ENCODE results near the gene CACNB2. TPM values are rescaled to one million over a fixed set of nuclear protein-coding genes. Genes with fewer than 3 reads are reported as not detected.

The CACNB2 gene
- total RNA-seq: 10 to 100 TPM in 1 of 2 donors, 1 to 10 TPM in 1; 4.5 to 56.7 TPM

DNA sequence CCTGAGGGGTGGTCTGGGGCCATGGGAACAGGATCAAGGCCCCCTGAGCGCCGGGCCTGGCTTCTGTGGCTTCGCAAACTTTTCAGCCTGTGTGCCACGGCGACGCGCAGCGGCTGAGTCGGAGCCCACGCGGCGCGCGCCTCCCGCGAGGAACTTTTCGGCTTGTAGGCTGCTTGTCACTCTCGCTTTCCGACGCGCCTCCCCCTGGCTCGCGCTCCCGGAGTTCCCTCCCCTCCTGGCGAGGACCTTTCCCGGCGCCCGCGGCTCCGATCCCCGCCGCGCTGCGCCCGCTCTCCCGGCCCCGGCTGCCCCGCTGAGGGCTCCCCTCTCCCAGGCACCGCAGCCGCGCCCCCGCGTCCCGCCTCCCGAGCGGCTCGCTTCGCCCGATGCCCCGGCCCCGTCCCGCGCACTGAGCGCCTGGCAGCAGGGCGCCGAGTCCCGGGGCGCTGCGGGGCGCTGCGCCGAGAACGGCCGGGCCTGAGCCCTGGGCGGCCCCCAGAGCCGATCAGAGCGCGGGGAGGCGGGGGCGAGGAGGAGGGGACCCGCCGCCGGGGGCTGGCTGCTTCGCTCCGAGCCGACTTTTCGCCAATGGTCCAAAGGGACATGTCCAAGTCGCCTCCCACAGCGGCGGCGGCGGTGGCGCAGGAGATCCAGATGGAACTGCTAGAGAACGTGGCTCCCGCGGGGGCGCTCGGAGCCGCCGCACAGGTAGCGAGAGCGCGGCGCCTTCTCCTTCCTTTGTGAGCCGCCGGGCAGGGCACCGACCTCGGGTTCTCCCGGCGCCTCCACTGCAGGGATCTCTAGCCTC is at the start of gene CACNB2:
CACNB2 (plus strand) TSS at position 276 of the 808 bp plus-strand sequence.
- ATAC-seq (ENCODE audit: insufficient number of reproducible peaks, low FRiP score, low read depth): peak; percentile 37
- peak within 1 kb of the TSS; percentile 83 for H3K27ac ChIP-seq
- H3K36me3 ChIP-seq: no peaks in the 10 kb centered on the region
- H3K9me3 ChIP-seq: no peaks in the 10 kb centered on the region
- no peak for DNase-seq (ENCODE audit: low spot score)
- no peak for TF ChIP-seq CTCF (IDR thresholded peaks at IDR 0.05)
- peak within 1 kb of the TSS; percentile 85 for H3K4me3 ChIP-seq
- no peaks in the 10 kb centered on the region for H3K27me3 ChIP-seq (replicated peaks; ENCODE audit: insufficient read depth)
- H3K4me1 ChIP-seq (ENCODE audit: control insufficient read depth in 1 of 2, low read depth in 2 of 2): peaks cover 5 to 20% of the 10 kb centered on the region in 2 donors

DNA sequence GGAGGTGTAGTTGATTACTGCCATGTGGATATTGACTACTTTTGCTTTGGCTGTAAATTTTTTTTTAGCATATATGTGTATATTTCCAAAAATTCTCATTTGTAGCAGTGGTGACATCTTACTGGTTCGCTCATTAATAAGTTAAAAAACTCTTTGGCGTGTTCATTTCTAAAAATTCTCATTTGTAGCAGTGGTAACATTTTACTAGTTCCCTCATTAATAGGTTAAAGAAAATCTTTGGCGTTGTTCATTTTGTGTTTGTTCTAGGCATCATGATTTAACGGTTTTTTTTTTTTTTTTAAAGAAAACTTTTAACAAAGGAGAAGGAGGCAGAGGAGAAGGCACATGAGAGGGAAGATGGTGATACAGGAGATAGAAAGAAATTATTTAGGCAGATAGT is 45.9 kb upstream of the CACNB2 start:
- DNase-seq (ENCODE audit: low spot score) (no peak), ATAC-seq (ENCODE audit: insufficient number of reproducible peaks, low FRiP score, low read depth) (no peak)
- no peaks in the 10 kb centered on the region for H3K36me3 ChIP-seq
- no peaks in the 10 kb centered on the region for H3K4me1 ChIP-seq (ENCODE audit: control insufficient read depth in 1 of 2, low read depth in 2 of 2)
- H3K27ac ChIP-seq: no peak overlapping the region
- no peak for TF ChIP-seq CTCF (IDR thresholded peaks at IDR 0.05)
- H3K9me3 ChIP-seq: no peaks in the 10 kb centered on the region
- no peaks in the 10 kb centered on the region for H3K27me3 ChIP-seq (replicated peaks; ENCODE audit: insufficient read depth)
- H3K4me3 ChIP-seq: no peak overlapping the region

DNA sequence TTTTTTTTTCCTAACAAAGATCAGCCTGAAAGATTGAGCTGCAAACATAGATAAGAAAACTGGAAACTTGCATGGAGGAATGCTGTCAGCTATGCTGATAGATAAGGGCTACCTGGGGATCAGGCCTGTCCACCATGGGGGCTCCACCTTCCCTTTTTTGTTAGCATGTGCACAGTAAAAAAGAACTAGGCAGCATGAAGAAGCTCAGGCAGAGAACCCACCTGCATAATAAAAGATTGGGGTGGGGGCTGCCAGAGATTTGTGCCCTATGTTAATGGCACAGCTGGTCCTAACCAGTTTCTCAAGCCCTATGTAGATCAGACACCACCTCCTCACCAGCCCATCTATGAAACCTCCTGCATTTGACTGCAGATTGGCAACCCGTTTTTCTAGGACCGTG is 45.4 kb upstream of the CACNB2 start:
- Histone ChIP-seq H3K36me3 (no peaks in the 10 kb centered on the region), H3K9me3 (no peaks in the 10 kb centered on the region), H3K4me1 (ENCODE audit: control insufficient read depth in 1 of 2, low read depth in 2 of 2) (no peaks in the 10 kb centered on the region), H3K27me3 (replicated peaks; ENCODE audit: insufficient read depth) (no peaks in the 10 kb centered on the region), H3K27ac (no peak overlapping the region), H3K4me3 (no peak overlapping the region)
- DNase-seq (ENCODE audit: low spot score) (no peak), ATAC-seq (ENCODE audit: insufficient number of reproducible peaks, low FRiP score, low read depth) (no peak)
- no peak for TF ChIP-seq CTCF (IDR thresholded peaks at IDR 0.05)

DNA sequence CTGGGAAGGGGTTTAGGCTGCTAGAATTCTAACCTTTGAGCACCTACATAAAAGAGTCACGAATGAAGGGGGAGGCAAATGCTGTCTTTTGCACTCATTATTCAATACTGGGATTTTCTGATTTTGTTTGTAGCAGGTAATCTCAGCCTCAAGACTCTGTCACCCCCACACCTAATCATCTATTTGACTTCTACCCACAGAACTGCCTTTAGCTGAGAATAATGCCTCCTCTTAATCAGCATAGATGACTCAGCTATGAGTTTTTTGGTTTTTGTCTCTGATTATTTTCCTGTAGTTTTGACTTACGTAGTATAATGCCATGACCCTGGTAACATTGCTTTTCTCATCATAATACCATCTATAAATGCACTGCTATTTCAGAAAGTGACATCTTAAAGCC is 42.7 kb upstream of the CACNB2 start:
- H3K27me3 ChIP-seq (replicated peaks; ENCODE audit: insufficient read depth): no peaks in the 10 kb centered on the region
- DNase-seq (ENCODE audit: low spot score): no peak
- no peaks in the 10 kb centered on the region for H3K4me1 ChIP-seq (ENCODE audit: control insufficient read depth in 1 of 2, low read depth in 2 of 2)
- no peak for TF ChIP-seq CTCF (IDR thresholded peaks at IDR 0.05)
- no peak overlapping the region for H3K4me3 ChIP-seq
- H3K36me3 ChIP-seq: no peaks in the 10 kb centered on the region
- H3K9me3 ChIP-seq: no peaks in the 10 kb centered on the region
- ATAC-seq (ENCODE audit: insufficient number of reproducible peaks, low FRiP score, low read depth): no peak
- no peak overlapping the region for H3K27ac ChIP-seq

- Histone ChIP-seq H3K9me3 (no peaks in the 10 kb centered on the region), H3K4me1 (ENCODE audit: control insufficient read depth in 1 of 2, low read depth in 2 of 2) (no peaks in the 10 kb centered on the region), H3K27ac (no peak overlapping the region), H3K4me3 (no peak overlapping the region), H3K27me3 (replicated peaks; ENCODE audit: insufficient read depth) (no peaks in the 10 kb centered on the region), H3K36me3 (no peaks in the 10 kb centered on the region)
- ATAC-seq (ENCODE audit: insufficient number of reproducible peaks, low FRiP score, low read depth) (no peak), DNase-seq (ENCODE audit: low spot score) (no peak)
- no peak for TF ChIP-seq CTCF (IDR thresholded peaks at IDR 0.05)
These were observed 42.0 kb upstream of the CACNB2 start for GRCh38 chr10:18098201-18098600.
